ENCODE measurements around the gene DLX2. TPM values are rescaled to one million over a fixed set of nuclear protein-coding genes. Genes with fewer than 3 reads are reported as not detected.
"Not testable (repeated sequence)": the region's sequence is repeated elsewhere in the genome, so short reads cannot be mapped to it uniquely, and the experiment has no call there.

DLX2 gene
- total and polyA plus RNA-seq, 12 donors, result 0.06 to 0.49 (median 0.15) TPM; not detected in 5

DNA sequence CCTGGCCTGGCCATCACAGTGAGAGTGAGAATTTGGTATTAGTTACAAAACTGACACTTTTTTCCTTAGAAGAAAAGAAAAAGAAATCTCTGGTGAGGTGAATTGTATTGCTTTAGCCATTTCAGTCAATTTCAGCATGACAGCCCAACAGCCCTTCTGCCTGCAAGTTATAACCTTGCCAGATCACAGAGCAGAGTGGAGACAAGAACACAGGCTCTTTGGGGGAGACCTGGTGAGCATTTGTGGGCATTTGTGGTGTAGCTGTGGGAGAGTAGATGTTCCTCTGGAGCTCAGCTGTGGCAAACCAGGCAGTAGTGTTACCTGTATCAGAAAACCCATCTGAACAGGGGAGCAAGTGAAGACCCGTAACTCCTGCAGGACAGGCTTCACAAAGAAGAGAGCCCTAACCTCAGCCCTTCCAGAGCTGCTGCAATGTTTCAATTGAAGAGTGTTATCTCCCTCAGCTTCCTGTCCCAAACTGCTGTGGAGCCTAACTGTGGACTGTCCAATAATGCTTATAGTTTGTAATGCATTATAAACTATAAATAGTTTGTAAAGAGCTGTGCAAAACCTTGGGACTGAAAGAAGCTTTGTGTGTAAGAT lies 40.2 kb downstream of the DLX2 start:
- H3K27me3 ChIP-seq, result no peaks in the 10 kb centered on the region
- TF ChIP-seq, protein P1, sequence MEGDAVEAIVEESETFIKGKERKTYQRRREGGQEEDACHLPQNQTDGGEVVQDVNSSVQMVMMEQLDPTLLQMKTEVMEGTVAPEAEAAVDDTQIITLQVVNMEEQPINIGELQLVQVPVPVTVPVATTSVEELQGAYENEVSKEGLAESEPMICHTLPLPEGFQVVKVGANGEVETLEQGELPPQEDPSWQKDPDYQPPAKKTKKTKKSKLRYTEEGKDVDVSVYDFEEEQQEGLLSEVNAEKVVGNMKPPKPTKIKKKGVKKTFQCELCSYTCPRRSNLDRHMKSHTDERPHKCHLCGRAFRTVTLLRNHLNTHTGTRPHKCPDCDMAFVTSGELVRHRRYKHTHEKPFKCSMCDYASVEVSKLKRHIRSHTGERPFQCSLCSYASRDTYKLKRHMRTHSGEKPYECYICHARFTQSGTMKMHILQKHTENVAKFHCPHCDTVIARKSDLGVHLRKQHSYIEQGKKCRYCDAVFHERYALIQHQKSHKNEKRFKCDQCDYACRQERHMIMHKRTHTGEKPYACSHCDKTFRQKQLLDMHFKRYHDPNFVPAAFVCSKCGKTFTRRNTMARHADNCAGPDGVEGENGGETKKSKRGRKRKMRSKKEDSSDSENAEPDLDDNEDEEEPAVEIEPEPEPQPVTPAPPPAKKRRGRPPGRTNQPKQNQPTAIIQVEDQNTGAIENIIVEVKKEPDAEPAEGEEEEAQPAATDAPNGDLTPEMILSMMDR (IDR thresholded peaks at IDR 0.05), result no peak
- no peak for TF ChIP-seq POLR2A (IDR thresholded peaks at IDR 0.05)
- no peaks in the 10 kb centered on the region for H3K4me1 ChIP-seq (replicated peaks in 1 of 2)
- no peaks in the 10 kb centered on the region for H3K36me3 ChIP-seq (replicated peaks in 1 of 2)
- no peak for DNase-seq
- WGBS, 4 donors, result 83 to 100% (median 96%) methylated on average over 1 of the region's 1 CpG
- no peak overlapping the region for H3K4me3 ChIP-seq
- H3K27ac ChIP-seq, result no peak overlapping the region
- intact Hi-C loops (cut with DNase I), result no loop called here
- no peaks in the 10 kb centered on the region for H3K9me3 ChIP-seq (replicated peaks in 1 of 3)

DNA sequence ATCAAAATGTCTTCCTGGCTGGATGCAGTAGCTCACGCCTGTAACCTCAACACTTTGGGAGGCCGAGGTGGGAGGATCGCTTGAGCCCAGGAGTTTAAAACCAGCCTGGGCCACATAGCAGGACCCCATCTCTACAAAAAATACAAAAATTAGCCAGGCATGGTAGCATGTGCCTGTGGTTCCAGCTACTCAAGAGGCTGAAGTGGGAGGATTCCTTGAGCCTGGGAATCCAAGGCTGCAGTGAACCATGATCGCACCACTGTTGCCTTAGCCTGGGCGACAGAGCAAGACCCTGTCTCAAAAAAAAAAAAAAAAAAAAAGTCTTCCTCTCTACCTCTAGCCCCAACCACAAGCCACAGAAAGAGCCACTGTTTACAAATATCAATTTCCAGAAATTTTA lies 42.6 kb downstream of the DLX2 start:
- H3K36me3 ChIP-seq (replicated peaks in 1 of 2); DNase-seq; H3K27ac ChIP-seq; intact Hi-C loops (cut with DNase I); H3K4me1 ChIP-seq (replicated peaks in 1 of 2); H3K27me3 ChIP-seq; H3K9me3 ChIP-seq (replicated peaks in 1 of 3); H3K4me3 ChIP-seq: not testable (repeated sequence)
- WGBS, 4 donors, result 92 to 98% (median 96%) methylated on average over 5 of the region's 5 CpGs

- TF ChIP-seq, protein P1 (IDR thresholded peaks at IDR 0.05), result no peak
- no peak for TF ChIP-seq POLR2A (IDR thresholded peaks at IDR 0.05)
- Histone ChIP-seq H3K27ac (no peak overlapping the region), H3K36me3 (replicated peaks in 1 of 2) (no peaks in the 10 kb centered on the region), H3K4me3 (no peak overlapping the region), H3K9me3 (replicated peaks in 1 of 3) (no peaks in the 10 kb centered on the region), H3K27me3 (no peaks in the 10 kb centered on the region), H3K4me1 (replicated peaks in 1 of 2) (no peaks in the 10 kb centered on the region)
- intact Hi-C loops (cut with DNase I), result no loop called here
- 89 to 96% (median 93%) methylated on average over 5 of the region's 5 CpGs for WGBS, 4 donors
- no peak for DNase-seq
These were observed 44.0 kb downstream of the DLX2 start for GRCh38 chr2:172058660-172059059.

DNA sequence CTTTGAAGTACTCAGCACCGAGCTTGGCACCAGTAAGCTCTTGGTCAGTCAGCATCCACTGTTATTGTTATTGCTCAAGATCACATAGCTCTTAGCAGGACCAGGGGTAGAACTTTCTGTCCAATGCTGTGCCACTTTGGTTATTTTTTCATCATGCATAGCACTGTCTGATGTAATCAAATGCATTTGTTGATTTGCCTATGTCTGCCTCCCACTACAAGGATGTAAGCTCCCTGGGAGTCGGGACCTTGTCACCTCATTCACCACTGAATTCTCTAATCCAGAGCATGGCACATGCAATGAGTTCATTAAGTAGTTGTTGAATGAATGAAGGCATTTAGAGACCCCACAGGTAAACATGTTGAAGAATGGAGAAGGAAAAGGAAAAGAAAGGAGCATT lies 46.4 kb downstream of the DLX2 start:
- Histone ChIP-seq H3K9me3 (replicated peaks in 1 of 3) (no peaks in the 10 kb centered on the region), H3K4me3 (no peak overlapping the region), H3K27ac (no peak overlapping the region), H3K27me3 (no peaks in the 10 kb centered on the region), H3K36me3 (replicated peaks in 1 of 2) (no peaks in the 10 kb centered on the region), H3K4me1 (replicated peaks in 1 of 2) (no peaks in the 10 kb centered on the region)
- TF ChIP-seq, protein P1 (IDR thresholded peaks at IDR 0.05), result no peak
- no peak for TF ChIP-seq POLR2A (IDR thresholded peaks at IDR 0.05)
- 86 to 96% (median 92%) methylated on average over 2 of the region's 2 CpGs for WGBS, 4 donors
- intact Hi-C loops (cut with DNase I), result no loop called here
- DNase-seq, result no peak

GRCh38 chr2:172053486-172053885 lies 49.2 kb downstream of the DLX2 start:
- H3K27me3 ChIP-seq, result no peaks in the 10 kb centered on the region
- intact Hi-C loops (cut with DNase I), result no loop called here
- no peak overlapping the region for H3K27ac ChIP-seq
- WGBS, 4 donors, result 83 to 88% (median 87%) methylated on average over 1 of the region's 1 CpG
- no peaks in the 10 kb centered on the region for H3K9me3 ChIP-seq (replicated peaks in 1 of 3)
- TF ChIP-seq, protein P1 (IDR thresholded peaks at IDR 0.05), result no peak
- TF ChIP-seq POLR2A (IDR thresholded peaks at IDR 0.05), result no peak
- H3K36me3 ChIP-seq (replicated peaks in 1 of 2), result no peaks in the 10 kb centered on the region
- DNase-seq, result no peak
- no peaks in the 10 kb centered on the region for H3K4me1 ChIP-seq (replicated peaks in 1 of 2)
- H3K4me3 ChIP-seq, result no peak overlapping the region

Data from adrenal gland (tissue), 12 donors.